Measurements from ENCODE around the gene VPS9D1. TPM values are rescaled to one million over a fixed set of nuclear protein-coding genes. Genes with fewer than 3 reads are reported as not detected.

The VPS9D1 gene
- total and polyA plus RNA-seq, 2 of the 4 experiments (the other 2 are of a cell fraction) = 1.8 to 20.3 TPM

- TF ChIP-seq CTCF (conservative IDR thresholded peaks at IDR 0.05; ENCODE audit: low read depth, low read length) (no peak), MAZ (IDR thresholded peaks at IDR 0.05; ENCODE audit: borderline replicate concordance, low read depth, low read length) (no peak), POLR2A (IDR thresholded peaks at IDR 0.05; ENCODE audit: low read depth, low read length) (no peak), BHLHE40 (IDR thresholded peaks at IDR 0.05; ENCODE audit: low read depth, low read length) (no peak), CHD1 (IDR thresholded peaks at IDR 0.05; ENCODE audit: low read depth, low read length) (no peak)
Observed at GRCh38 chr16:89716493-89716892, 4.2 kb downstream of the VPS9D1 start (continued).

Measured in IMR-90 (cell line).